HL-60 (cell line): Measurements from ENCODE around the gene GNG11.

ENCODE experiments used
- DNase-seq, 2 experiments: peaks; one replicate each; pipeline ENCODE4 v3.0.0-alpha.2; 2010 to 2020; ENCODE audit warnings: low read depth in 1 of 2, low spot score in 1 of 2
- H3K27ac ChIP-seq: fragments of 250-450 bp; sonication (Bioruptor Pico); replicated peaks from 2 replicates; pipeline ENCODE4 v1.5.1; 2020; ENCODE audit warnings: mild to moderate bottlenecking, moderate library complexity
- H3K27me3 ChIP-seq: fragments of 250-450 bp; sonication (Bioruptor Pico); 2 replicates; pipeline ENCODE4 v1.5.1; 2021; ENCODE audit warnings: mild to moderate bottlenecking, moderate library complexity; ENCODE audit not compliant: insufficient read depth, poor library complexity, severe bottlenecking
- H3K4me3 ChIP-seq: replicated peaks from 2 replicates; pipeline ENCODE4 v1.5.1; 2011; ENCODE audit warnings: mild to moderate bottlenecking, control low read depth, low read length; ENCODE audit not compliant: insufficient read depth
- GABPA ChIP-seq: IDR thresholded peaks from 2 replicates; pipeline ENCODE4 v1.6.1; 2012; ENCODE audit warnings: low read depth
- POLR2AphosphoS5 ChIP-seq: IDR thresholded peaks from 2 replicates; pipeline ENCODE4 v1.6.1; 2012; ENCODE audit warnings: low read depth
- SPI1 ChIP-seq: IDR thresholded peaks from 2 replicates; pipeline ENCODE4 v1.6.1; 2012; ENCODE audit warnings: low read depth, mild to moderate bottlenecking, borderline replicate concordance
- TF ChIP-seq, protein P1 (sequence below): IDR thresholded peaks from 2 replicates; pipeline ENCODE4 v1.6.1; 2012; ENCODE audit warnings: low read depth; ENCODE audit not compliant: insufficient replicate concordance
- TF ChIP-seq, protein P2 (sequence below): IDR thresholded peaks from one replicate; pipeline ENCODE4 v1.5.1; 2011; ENCODE audit warnings: low read length, control low read depth, inconsistent platforms; ENCODE audit not compliant: insufficient read depth

The GNG11 gene

GRCh38 chr7:93923942-93924341 lies 2.4 kb downstream of the GNG11 start:
- no peak for DNase-seq
- Histone ChIP-seq H3K27me3 (peaks cover 14% of the 10 kb centered on the region), H3K4me3 (no peak overlapping the region), H3K27ac (no peak overlapping the region)
- TF ChIP-seq, protein P1, sequence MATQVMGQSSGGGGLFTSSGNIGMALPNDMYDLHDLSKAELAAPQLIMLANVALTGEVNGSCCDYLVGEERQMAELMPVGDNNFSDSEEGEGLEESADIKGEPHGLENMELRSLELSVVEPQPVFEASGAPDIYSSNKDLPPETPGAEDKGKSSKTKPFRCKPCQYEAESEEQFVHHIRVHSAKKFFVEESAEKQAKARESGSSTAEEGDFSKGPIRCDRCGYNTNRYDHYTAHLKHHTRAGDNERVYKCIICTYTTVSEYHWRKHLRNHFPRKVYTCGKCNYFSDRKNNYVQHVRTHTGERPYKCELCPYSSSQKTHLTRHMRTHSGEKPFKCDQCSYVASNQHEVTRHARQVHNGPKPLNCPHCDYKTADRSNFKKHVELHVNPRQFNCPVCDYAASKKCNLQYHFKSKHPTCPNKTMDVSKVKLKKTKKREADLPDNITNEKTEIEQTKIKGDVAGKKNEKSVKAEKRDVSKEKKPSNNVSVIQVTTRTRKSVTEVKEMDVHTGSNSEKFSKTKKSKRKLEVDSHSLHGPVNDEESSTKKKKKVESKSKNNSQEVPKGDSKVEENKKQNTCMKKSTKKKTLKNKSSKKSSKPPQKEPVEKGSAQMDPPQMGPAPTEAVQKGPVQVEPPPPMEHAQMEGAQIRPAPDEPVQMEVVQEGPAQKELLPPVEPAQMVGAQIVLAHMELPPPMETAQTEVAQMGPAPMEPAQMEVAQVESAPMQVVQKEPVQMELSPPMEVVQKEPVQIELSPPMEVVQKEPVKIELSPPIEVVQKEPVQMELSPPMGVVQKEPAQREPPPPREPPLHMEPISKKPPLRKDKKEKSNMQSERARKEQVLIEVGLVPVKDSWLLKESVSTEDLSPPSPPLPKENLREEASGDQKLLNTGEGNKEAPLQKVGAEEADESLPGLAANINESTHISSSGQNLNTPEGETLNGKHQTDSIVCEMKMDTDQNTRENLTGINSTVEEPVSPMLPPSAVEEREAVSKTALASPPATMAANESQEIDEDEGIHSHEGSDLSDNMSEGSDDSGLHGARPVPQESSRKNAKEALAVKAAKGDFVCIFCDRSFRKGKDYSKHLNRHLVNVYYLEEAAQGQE = no peak
- TF ChIP-seq, protein P2, sequence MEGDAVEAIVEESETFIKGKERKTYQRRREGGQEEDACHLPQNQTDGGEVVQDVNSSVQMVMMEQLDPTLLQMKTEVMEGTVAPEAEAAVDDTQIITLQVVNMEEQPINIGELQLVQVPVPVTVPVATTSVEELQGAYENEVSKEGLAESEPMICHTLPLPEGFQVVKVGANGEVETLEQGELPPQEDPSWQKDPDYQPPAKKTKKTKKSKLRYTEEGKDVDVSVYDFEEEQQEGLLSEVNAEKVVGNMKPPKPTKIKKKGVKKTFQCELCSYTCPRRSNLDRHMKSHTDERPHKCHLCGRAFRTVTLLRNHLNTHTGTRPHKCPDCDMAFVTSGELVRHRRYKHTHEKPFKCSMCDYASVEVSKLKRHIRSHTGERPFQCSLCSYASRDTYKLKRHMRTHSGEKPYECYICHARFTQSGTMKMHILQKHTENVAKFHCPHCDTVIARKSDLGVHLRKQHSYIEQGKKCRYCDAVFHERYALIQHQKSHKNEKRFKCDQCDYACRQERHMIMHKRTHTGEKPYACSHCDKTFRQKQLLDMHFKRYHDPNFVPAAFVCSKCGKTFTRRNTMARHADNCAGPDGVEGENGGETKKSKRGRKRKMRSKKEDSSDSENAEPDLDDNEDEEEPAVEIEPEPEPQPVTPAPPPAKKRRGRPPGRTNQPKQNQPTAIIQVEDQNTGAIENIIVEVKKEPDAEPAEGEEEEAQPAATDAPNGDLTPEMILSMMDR = no peak
- no peak for TF ChIP-seq POLR2AphosphoS5
- no peak for TF ChIP-seq SPI1
- TF ChIP-seq GABPA = no peak

DNA sequence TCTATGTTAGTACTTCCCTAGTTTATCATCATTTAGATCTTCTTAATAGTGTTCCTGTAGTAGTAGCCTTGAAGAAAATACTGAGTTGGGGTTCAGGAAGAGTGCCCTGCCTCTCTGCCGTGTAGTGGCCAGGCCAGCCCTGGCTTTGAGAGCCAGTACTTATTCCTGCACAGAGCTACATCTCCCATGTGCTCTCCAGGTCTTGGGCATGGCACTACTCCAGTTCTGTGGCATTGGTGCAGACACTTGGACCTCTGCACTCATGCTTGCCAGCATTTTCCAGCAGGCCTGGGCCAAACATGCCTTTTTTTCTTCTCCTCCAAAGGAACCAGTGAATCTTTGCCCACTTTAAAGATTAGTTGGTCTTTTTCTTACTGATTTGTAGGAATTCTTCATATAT lies 5.3 kb downstream of the GNG11 start:
- TF ChIP-seq POLR2AphosphoS5 = no peak
- no peak for DNase-seq
- Histone ChIP-seq H3K4me3 (no peak overlapping the region), H3K27me3 (peaks cover 12% of the 10 kb centered on the region), H3K27ac (no peak overlapping the region)

DNA sequence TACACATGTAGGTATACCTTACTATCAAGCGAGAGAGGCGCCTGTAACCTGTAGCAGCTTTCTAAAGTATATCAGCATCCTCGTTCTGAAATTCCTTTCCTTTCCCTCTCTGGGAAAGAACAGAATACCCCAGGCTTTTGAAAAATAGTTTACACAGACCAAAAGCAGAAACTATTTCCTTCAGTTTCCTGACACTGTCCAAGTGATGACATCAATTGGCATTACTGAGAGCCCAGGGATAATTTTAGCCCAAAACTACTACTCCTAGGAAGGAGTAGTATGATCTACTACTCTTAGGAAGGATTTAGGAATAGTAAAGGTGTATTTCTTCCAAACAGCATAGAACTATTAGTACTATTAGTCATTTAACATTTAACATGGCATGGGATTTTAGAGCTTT lies 6.0 kb downstream of the GNG11 start:
- no peak for DNase-seq
- Histone ChIP-seq H3K27ac (no peak overlapping the region), H3K27me3 (peaks cover 4% of the 10 kb centered on the region), H3K4me3 (no peak overlapping the region)
- TF ChIP-seq SPI1 (no peak), GABPA (no peak), POLR2AphosphoS5 (no peak)
- TF ChIP-seq, protein P1 = no peak
- TF ChIP-seq, protein P2 = no peak

- Histone ChIP-seq H3K4me3 (no peak overlapping the region), H3K27me3 (no peaks in the 10 kb centered on the region), H3K27ac (no peak overlapping the region)
- DNase-seq = no peak
- TF ChIP-seq SPI1 (no peak), GABPA (no peak), POLR2AphosphoS5 (no peak)
- TF ChIP-seq, protein P2 = no peak
- TF ChIP-seq, protein P1 = no peak
These were observed 10.1 kb downstream of the GNG11 start for GRCh38 chr7:93931655-93932054.
